GM19193 (cell line): ENCODE measurements around the gene SPATA33.

Experiments used
- POLR2A ChIP-seq: IDR thresholded peaks from 4 replicates; pipeline ENCODE4 v1.6.1; 2011; ENCODE audit not compliant: insufficient read depth, insufficient read length; ENCODE audit errors: extremely low read depth

The SPATA33 gene

GRCh38 chr16:89621698-89622409 is 35.8 kb upstream of the SPATA33 start:
- no peak for TF ChIP-seq POLR2A

DNA sequence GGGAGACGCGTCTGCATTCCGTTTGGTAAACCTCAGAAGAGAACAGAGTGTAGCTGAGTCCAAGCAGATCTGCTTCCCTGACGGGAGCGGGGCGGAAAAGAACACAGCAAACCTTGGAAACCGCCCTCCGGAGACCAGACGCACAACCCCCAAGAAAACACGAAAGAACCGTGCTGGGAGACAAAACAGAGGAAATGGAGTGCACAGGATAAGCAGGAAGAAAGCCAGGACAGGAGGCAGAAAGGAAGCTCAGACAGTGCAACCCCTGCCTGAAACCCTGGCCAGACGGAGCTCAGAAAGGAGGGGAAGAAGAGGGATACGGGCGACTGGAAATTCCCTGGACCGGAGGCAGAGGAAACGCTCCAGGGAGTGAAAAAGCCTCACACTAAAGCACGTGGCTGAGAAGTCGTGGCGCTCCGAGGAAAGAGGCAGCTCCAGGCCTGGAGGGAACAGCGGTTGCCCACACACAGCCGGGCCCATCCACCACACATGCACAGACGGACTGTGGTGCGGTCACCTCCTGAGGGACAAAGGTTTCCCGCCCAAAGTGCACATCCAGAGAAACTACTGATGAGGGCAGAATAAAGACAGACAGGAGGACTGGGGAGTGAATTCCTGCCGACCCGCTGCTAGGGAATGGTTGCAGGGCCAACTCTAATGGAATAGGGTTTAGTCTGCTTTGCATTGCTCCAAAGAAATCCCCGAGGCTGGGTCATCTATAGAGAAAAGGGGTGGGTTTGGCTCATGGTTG is 34.0 kb upstream of the SPATA33 start:
- TF ChIP-seq POLR2A = no peak

DNA sequence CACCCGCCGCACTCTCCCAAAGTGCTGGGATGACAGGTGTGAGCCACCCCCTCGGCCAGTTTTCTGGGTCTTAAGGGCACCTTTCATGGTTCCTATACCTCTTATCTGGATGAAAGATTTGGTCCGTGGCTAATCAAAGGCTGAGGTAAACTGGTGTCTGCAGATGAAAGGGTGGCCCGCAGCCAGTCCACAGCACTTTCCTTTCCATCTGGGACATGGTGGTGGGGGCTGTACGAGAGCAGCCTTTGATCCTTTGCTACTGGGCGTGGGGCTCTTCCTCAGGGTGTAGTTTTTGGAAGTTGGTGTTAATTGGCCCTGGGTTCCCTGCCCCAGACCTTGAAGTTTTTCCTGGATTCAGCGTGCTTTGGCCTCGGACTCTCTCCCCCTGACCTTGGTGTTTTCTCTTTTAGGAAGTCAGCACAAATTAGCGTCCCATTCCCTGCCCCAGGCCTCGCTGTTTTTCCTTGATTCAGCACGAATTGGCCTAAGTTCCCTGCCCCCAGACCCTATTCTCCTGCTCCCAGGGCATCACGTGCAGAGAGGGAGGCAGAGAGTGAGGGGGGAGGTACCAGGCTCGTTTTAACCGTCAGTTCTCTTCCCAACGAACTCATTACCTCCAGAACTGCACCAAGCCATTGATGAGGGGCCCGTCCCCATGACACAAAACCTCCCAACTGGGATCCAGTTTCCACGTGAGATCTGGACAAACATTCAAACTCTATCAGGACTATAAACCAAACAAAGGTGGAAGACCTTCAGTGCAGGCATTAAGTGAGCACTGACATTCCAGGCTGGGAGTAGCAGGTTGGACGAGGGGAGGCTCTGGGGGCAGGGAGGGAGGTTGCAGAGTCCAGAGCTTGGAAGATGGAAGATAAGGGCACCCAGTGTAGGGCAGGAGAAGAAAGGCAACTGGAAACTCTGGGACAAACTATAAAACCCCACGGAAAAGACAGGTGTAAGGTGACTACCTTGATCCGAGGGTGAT is 32.6 kb upstream of the SPATA33 start:
- TF ChIP-seq POLR2A = no peak

- no peak for TF ChIP-seq POLR2A
Measured at GRCh38 chr16:89629827-89630610, 27.6 kb upstream of the SPATA33 start.

GRCh38 chr16:89633064-89633631 is 24.5 kb upstream of the SPATA33 start:
- TF ChIP-seq POLR2A = no peak

- TF ChIP-seq POLR2A = no peak
Measured at GRCh38 chr16:89636663-89637062, 21.0 kb upstream of the SPATA33 start.

GRCh38 chr16:89637379-89637778 is 20.3 kb upstream of the SPATA33 start:
- TF ChIP-seq POLR2A = no peak

DNA sequence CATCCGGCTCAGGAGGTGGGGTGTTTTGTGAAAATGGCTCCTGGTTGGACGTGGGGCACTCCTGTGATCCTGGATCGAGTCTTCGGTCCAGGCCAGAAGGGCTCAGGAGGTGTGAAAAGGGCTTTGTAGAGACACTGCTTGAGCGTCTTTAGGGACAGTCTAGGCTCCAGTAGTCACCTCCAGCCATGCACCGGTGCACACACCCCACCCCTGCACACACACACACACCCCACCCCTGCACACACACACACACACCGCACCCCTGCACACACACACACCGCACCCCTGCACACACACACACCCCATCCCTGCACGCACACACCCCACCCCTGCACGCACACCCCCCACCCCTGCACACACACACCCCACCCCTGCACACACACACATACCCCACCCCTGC is 19.2 kb upstream of the SPATA33 start:
- TF ChIP-seq POLR2A = no peak

DNA sequence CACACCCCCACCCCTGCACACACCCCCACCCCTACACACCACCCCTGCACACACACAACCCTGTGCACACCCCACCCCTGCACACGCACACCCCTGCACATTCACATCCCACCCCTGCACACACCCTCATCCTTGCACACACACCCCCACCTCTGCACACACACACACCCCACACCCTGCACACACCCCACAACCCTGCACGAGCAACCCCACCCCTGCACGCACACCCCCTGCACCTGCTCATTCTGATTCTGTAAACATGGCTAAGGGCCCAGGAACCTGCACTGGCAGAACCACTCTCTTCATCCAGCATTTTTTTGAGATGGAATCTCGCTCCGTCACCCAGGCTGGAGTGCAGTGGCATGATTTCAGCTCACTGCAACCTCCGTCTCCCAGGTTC is 18.3 kb upstream of the SPATA33 start:
- no peak for TF ChIP-seq POLR2A

GRCh38 chr16:89641458-89642119 is 16.0 kb upstream of the SPATA33 start:
- TF ChIP-seq POLR2A = no peak

- no peak for TF ChIP-seq POLR2A
Measured at GRCh38 chr16:89642574-89642973, 15.1 kb upstream of the SPATA33 start.

DNA sequence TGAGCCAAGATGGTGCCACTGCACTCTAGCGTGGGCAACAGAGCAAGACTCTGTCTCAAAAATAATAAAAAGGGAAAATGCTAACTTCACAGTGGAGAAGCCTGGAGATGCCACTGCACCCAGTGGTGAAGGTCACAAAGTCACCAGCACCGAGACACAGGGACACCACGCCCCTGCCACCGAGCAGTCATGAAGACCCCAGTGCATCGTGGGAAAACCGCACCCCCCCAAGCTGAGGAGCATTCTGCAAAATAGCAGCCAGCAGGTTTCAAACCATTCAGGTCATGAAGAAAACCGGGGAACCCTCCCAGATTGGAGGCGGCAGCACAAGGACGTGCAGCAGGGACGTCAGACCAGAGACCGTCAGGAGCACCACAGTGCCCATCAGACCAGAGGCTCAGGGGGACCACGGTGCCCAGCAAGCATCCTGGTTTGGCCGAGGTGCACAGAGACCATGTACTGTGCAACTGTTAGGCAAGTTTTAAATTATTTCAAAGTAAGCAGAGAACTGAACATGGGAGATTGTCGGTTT is 13.8 kb upstream of the SPATA33 start:
- no peak for TF ChIP-seq POLR2A

- TF ChIP-seq POLR2A = no peak
Measured at GRCh38 chr16:89645122-89645521, 12.5 kb upstream of the SPATA33 start.
